Measurements from ENCODE around the gene FBL. TPM values are rescaled to one million over a fixed set of nuclear protein-coding genes. Genes with fewer than 3 reads are reported as not detected.
A peak's percentile ranks its signal among the peaks of the same experiment; 100 is the strongest.

The FBL gene
- total and polyA plus RNA-seq, 2 donors (not counting 1 experiment from before 2014, with no cell fraction given): 253 to 376 TPM

DNA sequence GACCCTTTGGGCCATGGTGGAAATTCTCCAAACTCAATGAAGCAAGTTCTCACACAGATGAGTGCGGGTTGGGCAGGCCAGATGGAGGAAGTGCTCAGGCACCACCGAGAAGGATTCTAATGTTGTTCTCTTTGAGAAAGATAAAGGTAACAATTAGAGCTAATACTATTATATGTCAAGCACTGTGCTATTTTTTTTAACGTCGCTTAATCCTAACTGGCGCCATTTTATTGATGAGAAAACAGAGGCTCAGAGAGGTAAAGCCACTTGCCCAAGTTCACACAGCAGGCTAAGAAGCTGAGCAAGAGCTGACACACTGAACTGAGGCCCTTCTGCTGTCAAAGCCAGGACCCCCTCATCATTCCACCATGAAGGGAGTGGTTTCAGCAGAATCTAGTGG lies 1.0 kb downstream of the FBL start:
- Histone ChIP-seq H4K20me1 (ENCODE audit: control insufficient read depth, insufficient read depth, low read length, poor library complexity, severe bottlenecking) (peaks cover 36% of the 10 kb centered on the region), H3K27ac (ENCODE audit: low read length in 2 of 2) (peak overlapping the region in 1 of 2 donors; percentile 88), H3K27me3 (replicated peaks in 1 of 4; ENCODE audit: control extremely low read depth in 1 of 4, control insufficient read depth in 3 of 4, insufficient read depth in 4 of 4, low read length in 3 of 4) (no peaks in the 10 kb centered on the region), H3K9me3 (ENCODE audit: control extremely low read depth in 1 of 3, control insufficient read depth in 2 of 3, insufficient read depth in 1 of 3, low read length in 2 of 3) (no peaks in the 10 kb centered on the region), H3K9ac (ENCODE audit: low read length) (peak overlapping the region; percentile 84), H3K79me2 (ENCODE audit: control insufficient read depth, insufficient read depth, low read length) (peaks cover 60% of the 10 kb centered on the region), H3K4me1 (ENCODE audit: control insufficient read depth in 2 of 2, insufficient read depth in 2 of 2, low read length in 2 of 2) (peaks cover 27 to 37% of the 10 kb centered on the region in 2 donors), H3K36me3 (replicated peaks in 1 of 2; ENCODE audit: control extremely low read depth in 1 of 2, control insufficient read depth in 1 of 2, extremely low read depth in 1 of 2, insufficient read depth in 2 of 2, low read length in 1 of 2) (peaks cover 0 to 2% of the 10 kb centered on the region in 2 experiments), H2AFZ (ENCODE audit: insufficient read depth, low read depth, low read length, poor library complexity, severe bottlenecking) (peak overlapping the region; percentile 89), H3K4me2 (replicated peaks; ENCODE audit: low read depth, low read length, poor library complexity, severe bottlenecking) (peak overlapping the region; percentile 87), H3K4me3 (ENCODE audit: control extremely low read depth in 1 of 5, extremely low read depth in 1 of 5, insufficient read depth in 1 of 5, low read depth in 2 of 5, low read length in 4 of 5) (peak overlapping the region; percentile 76 to 91 (median 89))
- Mint-ChIP-seq H3K4me1 (peaks cover 51% of the 10 kb centered on the region), H3K27me3 (no peaks in the 10 kb centered on the region), H3K27ac (peak overlapping the region; percentile 96), H3K9me3 (ENCODE audit: insufficient read depth) (no peaks in the 10 kb centered on the region), H3K4me3 (peak overlapping the region; percentile 95)
- CTCF ChIA-PET: interaction anchor here (0.5 to 8.1 kb wide), 17 partner anchors 9 to 547 kb away, joined by 3 to 159 read pairs (median 7); partner anchors contain the start of genes DYRK1B and PSMC4
- TF ChIP-seq EZH2 (IDR thresholded peaks at IDR 0.05; ENCODE audit: borderline replicate concordance, insufficient read depth, low read depth, low read length, poor library complexity, severe bottlenecking): no peak
- TF ChIP-seq, protein P1, sequence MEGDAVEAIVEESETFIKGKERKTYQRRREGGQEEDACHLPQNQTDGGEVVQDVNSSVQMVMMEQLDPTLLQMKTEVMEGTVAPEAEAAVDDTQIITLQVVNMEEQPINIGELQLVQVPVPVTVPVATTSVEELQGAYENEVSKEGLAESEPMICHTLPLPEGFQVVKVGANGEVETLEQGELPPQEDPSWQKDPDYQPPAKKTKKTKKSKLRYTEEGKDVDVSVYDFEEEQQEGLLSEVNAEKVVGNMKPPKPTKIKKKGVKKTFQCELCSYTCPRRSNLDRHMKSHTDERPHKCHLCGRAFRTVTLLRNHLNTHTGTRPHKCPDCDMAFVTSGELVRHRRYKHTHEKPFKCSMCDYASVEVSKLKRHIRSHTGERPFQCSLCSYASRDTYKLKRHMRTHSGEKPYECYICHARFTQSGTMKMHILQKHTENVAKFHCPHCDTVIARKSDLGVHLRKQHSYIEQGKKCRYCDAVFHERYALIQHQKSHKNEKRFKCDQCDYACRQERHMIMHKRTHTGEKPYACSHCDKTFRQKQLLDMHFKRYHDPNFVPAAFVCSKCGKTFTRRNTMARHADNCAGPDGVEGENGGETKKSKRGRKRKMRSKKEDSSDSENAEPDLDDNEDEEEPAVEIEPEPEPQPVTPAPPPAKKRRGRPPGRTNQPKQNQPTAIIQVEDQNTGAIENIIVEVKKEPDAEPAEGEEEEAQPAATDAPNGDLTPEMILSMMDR (IDR thresholded peaks at IDR 0.05): no peak
- DNase-seq: no peak
- WGBS (ENCODE audit: insufficient coverage): 20% methylated on average over 1 of the region's 5 CpGs
- POLR2A ChIA-PET: interaction anchor here (0.6 to 2.8 kb wide), 3 partner anchors 11 to 131 kb away, joined by 4 to 10 read pairs (median 6); partner anchors contain the start of genes DYRK1B and PSMC4
- intact Hi-C loops (cut with micrococcal nuclease): no loop called here
- no peak for ATAC-seq (ENCODE audit: low read depth)

All from B cell (primary cell).